Glutamatergic neuron (in vitro differentiated cells): ENCODE results near the gene SLPI. TPM values are rescaled to one million over a fixed set of nuclear protein-coding genes. Genes with fewer than 3 reads are reported as not detected.

Source experiments
- DNase-seq: peaks from one replicate; pipeline ENCODE4 v3.0.0; 2022
- H3K27ac Mint-ChIP-seq: one replicate; pipeline ENCODE4 v1.8.0; 2020; ENCODE audit warnings: mild to moderate bottlenecking, mixed read lengths, inconsistent platforms; ENCODE audit not compliant: unreplicated experiment
- H3K27me3 Mint-ChIP-seq: one replicate; pipeline ENCODE4 v1.8.0; 2020; ENCODE audit warnings: mild to moderate bottlenecking, moderate library complexity, mixed read lengths, inconsistent platforms; ENCODE audit not compliant: unreplicated experiment
- H3K36me3 Mint-ChIP-seq: one replicate; pipeline ENCODE4 v1.8.0; 2020; ENCODE audit warnings: mild to moderate bottlenecking, mixed read lengths, inconsistent platforms; ENCODE audit not compliant: unreplicated experiment
- H3K4me1 Mint-ChIP-seq: one replicate; pipeline ENCODE4 v1.8.0; 2020; ENCODE audit warnings: mild to moderate bottlenecking, low read depth, mixed read lengths, inconsistent platforms; ENCODE audit not compliant: unreplicated experiment
- H3K4me3 Mint-ChIP-seq: one replicate; pipeline ENCODE4 v1.8.0; 2020; ENCODE audit warnings: mild to moderate bottlenecking, mixed read lengths, inconsistent platforms; ENCODE audit not compliant: unreplicated experiment
- H3K9me3 Mint-ChIP-seq: one replicate; pipeline ENCODE4 v1.8.0; 2020; ENCODE audit warnings: mild to moderate bottlenecking, moderate library complexity, mixed read lengths, inconsistent platforms; ENCODE audit not compliant: unreplicated experiment
- CTCF ChIP-seq: fragments of 200-600 bp; sonication (generic); IDR thresholded peaks from one replicate; pipeline ENCODE4 v1.5.0; 2021; ENCODE audit not compliant: partially characterized antibody, unreplicated experiment
- total RNA-seq: library from RNA; stranded (reverse); fragmentation: NEBNext Ultra II Directional; extraction: Animal tissue kit (Norgen Biotek cat#: 25700); gene quantifications from one replicate; pipeline ENCODE4 v1.2.1, GENCODE V29; 2021; ENCODE audit not compliant: unreplicated experiment

The SLPI gene
- total RNA-seq, 1 donor from 2014 or later: not detected

- no peak overlapping the region for H3K4me3 Mint-ChIP-seq
- peaks cover 13% of the 10 kb centered on the region for H3K9me3 Mint-ChIP-seq
- H3K4me1 Mint-ChIP-seq: peaks cover 15% of the 10 kb centered on the region
- no peak for TF ChIP-seq CTCF
- no peaks in the 10 kb centered on the region for H3K36me3 Mint-ChIP-seq
- peaks cover 14% of the 10 kb centered on the region for H3K27me3 Mint-ChIP-seq
- no peak overlapping the region for H3K27ac Mint-ChIP-seq
- DNase-seq: no peak
These were observed 34.0 kb upstream of the SLPI start for GRCh38 chr20:45288376-45288775.

GRCh38 chr20:45283551-45284057, 29.2 kb upstream of the SLPI start:
- no peak overlapping the region for H3K4me3 Mint-ChIP-seq
- H3K27ac Mint-ChIP-seq: no peak overlapping the region
- TF ChIP-seq CTCF: no peak
- peaks cover 4% of the 10 kb centered on the region for H3K9me3 Mint-ChIP-seq
- no peaks in the 10 kb centered on the region for H3K4me1 Mint-ChIP-seq
- no peak for DNase-seq
- no peaks in the 10 kb centered on the region for H3K27me3 Mint-ChIP-seq
- no peaks in the 10 kb centered on the region for H3K36me3 Mint-ChIP-seq

- no peak overlapping the region for H3K27ac Mint-ChIP-seq
- H3K4me3 Mint-ChIP-seq: no peak overlapping the region
- H3K27me3 Mint-ChIP-seq: no peaks in the 10 kb centered on the region
- H3K4me1 Mint-ChIP-seq: no peaks in the 10 kb centered on the region
- no peaks in the 10 kb centered on the region for H3K36me3 Mint-ChIP-seq
- peaks cover 4% of the 10 kb centered on the region for H3K9me3 Mint-ChIP-seq
- TF ChIP-seq CTCF: no peak
- DNase-seq: no peak
These were observed 28.6 kb upstream of the SLPI start for GRCh38 chr20:45282700-45283550.

- H3K4me3 Mint-ChIP-seq: no peak overlapping the region
- no peak overlapping the region for H3K27ac Mint-ChIP-seq
- no peaks in the 10 kb centered on the region for H3K36me3 Mint-ChIP-seq
- TF ChIP-seq CTCF: no peak
- H3K4me1 Mint-ChIP-seq: no peaks in the 10 kb centered on the region
- DNase-seq: no peak
- peaks cover 2% of the 10 kb centered on the region for H3K9me3 Mint-ChIP-seq
- H3K27me3 Mint-ChIP-seq: no peaks in the 10 kb centered on the region
These were observed 25.6 kb upstream of the SLPI start for GRCh38 chr20:45279992-45280391.

- no peak for DNase-seq
- Mint-ChIP-seq H3K9me3 (no peaks in the 10 kb centered on the region), H3K36me3 (peaks cover 6% of the 10 kb centered on the region), H3K27ac (no peak overlapping the region), H3K4me3 (no peak overlapping the region), H3K27me3 (peaks cover 1% of the 10 kb centered on the region), H3K4me1 (peaks cover 3% of the 10 kb centered on the region)
- no peak for TF ChIP-seq CTCF
These were observed 21.0 kb upstream of the SLPI start for GRCh38 chr20:45275338-45275737.
